Fibroblast of skin of left biceps (primary cell): ENCODE measurements around the gene PAM.

Experiments used
- DNase-seq, 2 experiments: peaks; one replicate each; pipeline ENCODE4 v3.0.0-alpha.2; 2013; ENCODE audit warnings: low read depth in 2 of 2

The PAM gene

DNA sequence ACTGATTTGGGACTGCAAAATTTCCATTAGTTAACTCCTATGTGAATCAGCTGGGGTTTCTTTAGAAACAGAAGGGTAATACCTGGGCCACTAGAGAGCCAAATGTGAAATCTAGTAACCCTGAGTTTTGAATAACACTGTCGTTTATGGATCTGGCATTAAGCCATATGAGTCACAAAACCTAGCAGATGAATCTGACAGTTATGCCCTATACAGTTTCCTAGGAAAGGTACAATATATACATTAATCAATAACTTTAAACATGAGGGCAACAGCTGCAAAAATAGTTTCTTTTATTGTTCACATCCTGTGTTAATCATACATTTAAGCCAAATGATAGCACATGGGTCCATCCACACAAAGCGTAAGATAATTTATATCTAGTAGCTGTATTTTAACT, 56.9 kb downstream of the PAM start:
- peak; percentile 43 to 52 for DNase-seq

DNA sequence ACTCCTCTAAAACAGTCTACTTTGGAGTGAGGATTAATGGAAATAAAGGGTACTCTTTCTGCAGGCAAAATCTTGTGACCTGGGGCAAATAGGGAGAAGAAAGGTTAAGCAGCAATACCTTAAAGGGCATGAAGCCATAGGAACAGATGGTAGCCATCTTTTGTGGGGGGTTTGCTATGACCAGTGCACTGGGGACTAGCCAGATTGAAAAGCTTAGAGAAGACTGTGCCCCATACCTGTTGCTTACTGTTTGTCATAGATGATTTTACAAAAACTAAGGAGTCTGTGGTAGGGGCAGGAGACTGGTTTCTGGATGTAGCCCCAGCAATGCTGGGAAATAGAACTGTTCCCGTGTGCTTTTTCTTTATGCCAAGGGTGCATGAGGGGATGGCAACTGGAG, 58.6 kb downstream of the PAM start:
- no peak for DNase-seq

- no peak for DNase-seq
These were observed 60.0 kb downstream of the PAM start for GRCh38 chr5:102815084-102815483.

GRCh38 chr5:102815540-102816332, 60.6 kb downstream of the PAM start:
- DNase-seq, result peak; percentile 31 to 34

DNA sequence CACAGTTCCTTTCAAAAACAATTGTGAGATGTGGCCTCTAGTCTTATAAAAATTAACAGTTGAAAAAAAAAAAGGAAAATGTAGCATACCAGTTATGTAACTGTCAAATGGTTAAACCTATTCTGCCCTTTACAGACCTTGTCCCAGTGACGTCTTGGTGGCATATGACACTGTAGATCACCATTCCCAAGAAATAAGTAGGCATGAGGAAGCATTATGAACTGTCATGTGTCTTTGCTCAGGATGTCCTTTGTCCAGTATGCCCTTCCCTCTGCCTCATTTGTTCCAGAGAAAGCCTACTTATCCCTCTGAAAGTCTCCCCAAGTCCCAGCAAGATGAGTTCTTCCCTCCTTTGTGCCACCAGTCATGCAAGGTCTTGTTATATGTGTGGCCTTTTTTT, 63.2 kb downstream of the PAM start:
- no peak for DNase-seq

- no peak for DNase-seq
These were observed 63.8 kb downstream of the PAM start for GRCh38 chr5:102818934-102819333.

DNA sequence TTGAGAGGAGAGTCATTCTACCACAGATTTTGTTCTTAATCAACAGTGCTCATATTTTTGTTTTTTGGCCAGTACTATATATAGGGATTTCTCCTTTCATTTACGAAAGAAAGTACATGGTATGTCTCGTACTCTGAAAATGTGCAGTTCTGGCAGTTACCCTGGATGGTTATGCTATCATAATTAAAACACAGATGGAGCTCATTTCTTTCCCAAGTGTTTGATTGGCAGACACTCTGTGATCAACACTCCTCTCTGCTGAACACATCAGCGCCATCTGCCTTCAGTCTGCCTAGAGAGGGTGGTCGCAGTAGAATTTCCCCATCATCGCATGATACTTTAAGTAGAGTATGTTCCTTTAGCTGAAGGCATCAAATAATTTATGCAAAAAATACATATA, 64.5 kb downstream of the PAM start:
- peak in 1 of 2 experiments; percentile 36 for DNase-seq

DNA sequence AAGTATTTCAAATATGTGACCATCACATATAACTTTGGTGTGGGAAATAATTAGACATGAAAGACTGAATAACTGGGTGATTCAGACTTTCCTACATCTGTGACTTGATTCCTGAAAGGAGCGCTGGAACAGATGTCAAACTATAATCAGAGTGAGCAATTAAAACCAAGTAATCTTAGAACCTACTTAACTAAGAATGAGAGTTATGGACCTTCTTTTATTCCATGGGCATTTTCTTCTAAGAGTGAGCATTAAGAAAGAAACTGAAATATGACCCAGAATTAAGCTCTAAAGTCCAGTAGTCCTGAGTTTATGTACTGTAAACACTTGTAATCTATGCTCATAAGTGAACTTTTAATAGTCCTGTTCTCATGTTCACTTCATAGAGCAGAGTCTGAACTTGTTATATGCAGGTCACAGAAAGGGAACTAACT, 68.4 kb downstream of the PAM start:
- DNase-seq, result peak; percentile 54

DNA sequence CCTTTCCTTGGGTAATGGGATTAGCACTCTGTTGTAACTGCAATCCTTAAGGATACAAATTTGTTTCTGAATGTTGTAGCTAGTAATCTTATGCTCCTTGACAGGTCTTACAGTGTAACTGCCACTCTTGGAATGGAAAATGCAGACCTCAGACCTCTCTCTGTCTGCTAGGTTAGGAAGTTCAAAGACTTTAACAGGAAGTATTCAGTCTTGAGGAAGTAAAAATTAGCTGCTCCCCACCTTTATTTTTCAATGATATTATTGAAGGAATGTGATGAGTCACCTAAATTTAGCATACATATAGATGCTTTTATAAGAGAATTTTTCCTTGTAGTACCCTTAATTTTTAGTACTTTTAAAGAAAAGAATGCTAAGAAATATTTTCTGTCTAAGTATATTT, 71.5 kb downstream of the PAM start:
- DNase-seq, result no peak

DNA sequence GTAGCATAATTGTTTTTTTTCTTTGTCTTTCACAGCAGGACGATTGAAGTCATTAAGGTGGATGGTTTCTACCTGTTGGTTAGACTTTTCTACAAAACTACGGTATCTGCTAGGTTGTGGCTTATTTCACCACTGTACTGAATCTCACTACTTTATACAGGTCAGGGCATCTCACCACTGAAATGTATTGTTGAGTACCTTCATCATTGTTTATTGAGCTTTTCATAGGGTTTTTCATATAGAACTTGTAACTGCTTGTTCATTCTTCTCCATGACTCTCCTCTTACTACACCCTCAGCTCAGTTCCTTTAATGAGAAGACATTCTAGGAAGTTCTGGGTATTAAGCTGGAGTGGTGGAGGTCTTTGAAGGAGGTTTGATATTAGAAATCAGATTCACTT, 75.1 kb downstream of the PAM start:
- DNase-seq, result no peak

- DNase-seq, result no peak
These were observed 77.3 kb downstream of the PAM start for GRCh38 chr5:102832445-102832844.

GRCh38 chr5:102833146-102833545, 78.0 kb downstream of the PAM start:
- DNase-seq, result no peak

- no peak for DNase-seq
These were observed 79.4 kb downstream of the PAM start for GRCh38 chr5:102834438-102834964.

DNA sequence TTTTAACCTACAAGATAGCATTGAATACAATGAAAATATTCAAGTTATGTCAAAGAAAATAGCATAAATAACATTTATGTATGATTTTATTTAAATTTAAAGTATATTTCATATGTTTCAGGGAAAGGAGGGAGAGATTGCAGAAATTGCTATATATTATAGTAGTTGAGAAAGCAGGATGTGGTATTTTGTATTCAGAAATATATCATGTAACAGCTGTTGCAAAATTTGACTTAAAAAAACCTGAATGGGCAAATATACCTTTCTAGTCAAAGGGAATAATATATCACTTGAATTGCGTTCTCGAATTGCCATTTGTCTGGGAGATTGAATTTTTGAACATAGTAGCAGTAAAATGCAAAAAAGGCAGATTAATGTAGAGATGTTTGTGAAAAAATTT, 80.6 kb downstream of the PAM start:
- DNase-seq, result no peak

- no peak for DNase-seq
These were observed 85.9 kb downstream of the PAM start for GRCh38 chr5:102841021-102841420.

DNA sequence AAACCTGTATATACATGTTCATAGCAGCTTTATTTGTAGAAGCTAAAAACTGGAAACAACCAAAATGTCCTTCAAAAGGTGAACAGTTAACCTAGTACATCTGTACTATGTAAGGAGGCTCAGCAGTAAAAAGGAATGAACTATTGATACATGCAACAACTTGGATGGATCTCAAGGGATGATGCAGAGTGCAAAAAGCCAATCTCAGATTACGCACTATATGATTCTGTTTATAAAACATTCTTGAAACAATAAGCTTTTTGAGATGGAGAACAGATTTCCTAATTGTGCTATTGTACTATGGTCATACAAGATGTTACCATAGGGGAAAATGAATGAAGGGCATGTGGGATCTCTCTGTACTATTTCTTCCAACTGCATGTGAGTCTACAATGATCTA, 88.9 kb downstream of the PAM start:
- DNase-seq, result no peak

GRCh38 chr5:102845041-102845440, 89.9 kb downstream of the PAM start:
- DNase-seq, result no peak

GRCh38 chr5:102850503-102850902, 95.4 kb downstream of the PAM start:
- no peak for DNase-seq

GRCh38 chr5:102853680-102854079, 98.6 kb downstream of the PAM start:
- DNase-seq, result peak; percentile 77 to 79

- DNase-seq, result no peak
These were observed 100.7 kb downstream of the PAM start for GRCh38 chr5:102855681-102856388.

- peak; percentile 74 to 81 for DNase-seq
These were observed 101.3 kb downstream of the PAM start for GRCh38 chr5:102856389-102856777.

GRCh38 chr5:102857076-102857818, 102.1 kb downstream of the PAM start:
- no peak for DNase-seq
